Hepatocyte (in vitro differentiated cells): ENCODE measurements around the gene GOLT1A. TPM values are rescaled to one million over a fixed set of nuclear protein-coding genes. Genes with fewer than 3 reads are reported as not detected.

ENCODE experiments used
- DNase-seq: peaks from one replicate; pipeline ENCODE4 v3.0.0-alpha.2; 2016; ENCODE audit warnings: low spot score
- H2AFZ ChIP-seq: fragments of 200-600 bp; sonication (generic); 2 replicates; pipeline ENCODE4 v1.6.0; 2016; ENCODE audit warnings: antibody characterized with exemption, mild to moderate bottlenecking
- H3K27ac ChIP-seq: fragments of 200-600 bp; sonication (generic); 2 replicates; pipeline ENCODE4 v1.5.1; 2016; ENCODE audit warnings: mild to moderate bottlenecking
- H3K27me3 ChIP-seq: fragments of 200-600 bp; sonication (generic); 2 replicates; pipeline ENCODE4 v1.6.1; 2016
- H3K36me3 ChIP-seq: fragments of 200-600 bp; sonication (generic); replicated peaks from 2 replicates; pipeline ENCODE4 v1.5.1; 2016; ENCODE audit warnings: low read depth; ENCODE audit not compliant: insufficient read depth
- H3K4me1 ChIP-seq: fragments of 200-600 bp; sonication (generic); 2 replicates; pipeline ENCODE4 v1.5.1; 2016; ENCODE audit warnings: mild to moderate bottlenecking, moderate library complexity; ENCODE audit not compliant: insufficient read depth
- H3K4me2 ChIP-seq: fragments of 200-600 bp; sonication (generic); 2 replicates; pipeline ENCODE4 v1.6.0; 2016
- H3K4me3 ChIP-seq: fragments of 200-600 bp; sonication (generic); 2 replicates; pipeline ENCODE4 v1.5.1; 2016; ENCODE audit warnings: mild to moderate bottlenecking
- H3K79me2 ChIP-seq: fragments of 200-600 bp; sonication (generic); 2 replicates; pipeline ENCODE4 v1.6.0; 2017; ENCODE audit warnings: mild to moderate bottlenecking
- H3K9me2 ChIP-seq: fragments of 200-600 bp; sonication (generic); replicated peaks from 2 replicates; pipeline ENCODE4 v1.6.0; 2017; ENCODE audit warnings: mild to moderate bottlenecking; ENCODE audit not compliant: insufficient read depth
- H3K9me3 ChIP-seq: fragments of 200-600 bp; sonication (generic); 2 replicates; pipeline ENCODE4 v1.5.1; 2016; ENCODE audit warnings: low read depth, mild to moderate bottlenecking
- H4K20me1 ChIP-seq: fragments of 200-600 bp; sonication (generic); 2 replicates; pipeline ENCODE4 v1.6.0; 2016; ENCODE audit warnings: mild to moderate bottlenecking; ENCODE audit not compliant: insufficient read depth, poor library complexity, severe bottlenecking
- EZH2 ChIP-seq: fragments of 200-600 bp; sonication (generic); IDR thresholded peaks from 2 replicates; pipeline ENCODE4 v1.6.1; 2016; ENCODE audit warnings: antibody characterized with exemption, mild to moderate bottlenecking, borderline replicate concordance
- EZH2phosphoT487 ChIP-seq: fragments of 200-600 bp; sonication (generic); IDR thresholded peaks from one replicate; pipeline ENCODE4 v1.6.1; 2018; ENCODE audit warnings: antibody characterized with exemption, mild to moderate bottlenecking, low read depth, moderate library complexity; ENCODE audit not compliant: unreplicated experiment, severe bottlenecking
- WGBS: methylation state at CpG from one replicate; pipeline ENCODE4 v1.1.6; 2016; ENCODE audit warnings: low lambda C conversion rate; ENCODE audit errors: missing lambda C conversion rate; 5-methylcytosine and 5-hydroxymethylcytosine counted together
- polyA plus RNA-seq: library from polyadenylated mRNA; unstranded; fragments of >200 nt; fragmentation: Nextera tagmentation; extraction: Ambion mirVana; gene quantifications from 2 replicates; pipeline ENCODE4 v1.2.1, GENCODE V29; 2016
- total RNA-seq: library from RNA; depleted of rRNA; stranded (reverse); fragments of >200 nt; gene quantifications from 2 replicates; pipeline ENCODE4 v1.2.3, GENCODE V29; 2014
- TF ChIP-seq, protein P1 (sequence below): fragments of 200-600 bp; sonication (generic); IDR thresholded peaks from 2 replicates; pipeline ENCODE4 v1.5.1; 2016; ENCODE audit warnings: antibody characterized with exemption, mild to moderate bottlenecking; ENCODE audit not compliant: poor library complexity

The GOLT1A gene
- total and polyA plus RNA-seq, 2 experiments from 2014 or later = 13.6 to 36.0 TPM

DNA sequence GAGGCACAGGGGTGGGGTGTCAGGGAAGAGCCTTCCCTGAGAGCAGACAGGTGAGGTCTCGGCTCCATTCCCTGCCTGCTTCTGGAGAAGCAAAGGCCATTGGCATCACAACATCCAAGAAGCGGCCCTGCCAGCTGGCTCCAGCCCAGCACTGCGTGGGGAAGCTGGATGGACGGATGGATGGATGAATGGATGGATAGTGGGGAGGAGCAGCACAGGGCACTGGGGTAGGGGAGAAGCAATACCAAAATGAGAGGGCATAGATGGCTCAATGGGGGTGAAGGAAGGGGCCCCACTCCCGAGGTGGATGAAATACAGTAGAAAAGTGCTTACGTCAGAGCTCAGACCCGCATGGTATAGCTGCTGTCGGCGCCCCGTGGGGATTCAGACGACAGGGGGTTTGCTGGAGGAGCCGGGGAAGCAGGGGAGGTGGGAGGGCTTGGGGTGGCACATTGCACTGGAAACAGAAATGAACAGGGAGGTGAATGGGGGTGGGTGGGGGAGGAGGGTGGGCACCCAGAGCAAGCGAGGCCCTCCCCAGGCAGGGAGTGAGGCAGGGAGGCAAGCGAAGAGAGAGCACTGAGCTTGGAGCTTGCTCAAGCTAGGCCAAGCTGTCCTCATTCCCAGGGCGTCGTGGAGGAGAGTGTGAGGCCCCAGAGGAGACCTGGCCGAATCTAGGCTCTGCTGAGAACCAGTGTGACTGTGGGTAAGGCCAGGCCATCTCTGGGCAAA is 9.5 kb upstream of the GOLT1A start:
- Histone ChIP-seq H2AFZ (no peak overlapping the region), H3K9me3 (no peaks in the 10 kb centered on the region), H3K27ac (no peak overlapping the region), H3K79me2 (no peaks in the 10 kb centered on the region), H3K27me3 (no peaks in the 10 kb centered on the region), H4K20me1 (no peaks in the 10 kb centered on the region), H3K4me2 (no peak overlapping the region), H3K36me3 (no peaks in the 10 kb centered on the region), H3K4me3 (no peak overlapping the region), H3K4me1 (peaks cover 14% of the 10 kb centered on the region), H3K9me2 (no peaks in the 10 kb centered on the region)
- TF ChIP-seq, protein P1, sequence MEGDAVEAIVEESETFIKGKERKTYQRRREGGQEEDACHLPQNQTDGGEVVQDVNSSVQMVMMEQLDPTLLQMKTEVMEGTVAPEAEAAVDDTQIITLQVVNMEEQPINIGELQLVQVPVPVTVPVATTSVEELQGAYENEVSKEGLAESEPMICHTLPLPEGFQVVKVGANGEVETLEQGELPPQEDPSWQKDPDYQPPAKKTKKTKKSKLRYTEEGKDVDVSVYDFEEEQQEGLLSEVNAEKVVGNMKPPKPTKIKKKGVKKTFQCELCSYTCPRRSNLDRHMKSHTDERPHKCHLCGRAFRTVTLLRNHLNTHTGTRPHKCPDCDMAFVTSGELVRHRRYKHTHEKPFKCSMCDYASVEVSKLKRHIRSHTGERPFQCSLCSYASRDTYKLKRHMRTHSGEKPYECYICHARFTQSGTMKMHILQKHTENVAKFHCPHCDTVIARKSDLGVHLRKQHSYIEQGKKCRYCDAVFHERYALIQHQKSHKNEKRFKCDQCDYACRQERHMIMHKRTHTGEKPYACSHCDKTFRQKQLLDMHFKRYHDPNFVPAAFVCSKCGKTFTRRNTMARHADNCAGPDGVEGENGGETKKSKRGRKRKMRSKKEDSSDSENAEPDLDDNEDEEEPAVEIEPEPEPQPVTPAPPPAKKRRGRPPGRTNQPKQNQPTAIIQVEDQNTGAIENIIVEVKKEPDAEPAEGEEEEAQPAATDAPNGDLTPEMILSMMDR = no peak
- TF ChIP-seq EZH2phosphoT487 = no peak
- no peak for TF ChIP-seq EZH2
- no peak for DNase-seq
- 92% methylated on average over 15 of the region's 17 CpGs for WGBS

DNA sequence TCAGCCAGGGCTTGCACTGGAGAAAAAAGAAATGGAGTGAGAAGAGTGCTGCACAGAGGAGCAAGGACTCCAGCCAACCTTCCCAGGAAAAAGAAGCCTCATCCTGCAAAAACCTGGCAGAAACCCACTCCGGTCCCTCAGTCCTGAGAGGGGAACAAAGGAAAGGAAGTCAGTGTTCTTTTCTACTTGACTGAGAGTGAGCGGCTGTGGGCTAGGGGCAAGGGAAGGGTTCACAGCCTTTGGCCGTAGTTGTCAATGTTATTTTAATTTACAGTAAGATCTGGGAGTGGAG is 8.9 kb upstream of the GOLT1A start:
- H3K4me2 ChIP-seq = no peak overlapping the region
- H3K36me3 ChIP-seq = no peaks in the 10 kb centered on the region
- H4K20me1 ChIP-seq = no peaks in the 10 kb centered on the region
- H3K4me3 ChIP-seq = no peak overlapping the region
- no peaks in the 10 kb centered on the region for H3K27me3 ChIP-seq
- H2AFZ ChIP-seq = no peak overlapping the region
- no peak overlapping the region for H3K27ac ChIP-seq
- 94% methylated on average over 3 of the region's 3 CpGs for WGBS
- H3K9me2 ChIP-seq = no peaks in the 10 kb centered on the region
- TF ChIP-seq EZH2phosphoT487 (no peak), EZH2 (no peak)
- TF ChIP-seq, protein P1 = no peak
- no peaks in the 10 kb centered on the region for H3K79me2 ChIP-seq
- DNase-seq = no peak
- peaks cover 14% of the 10 kb centered on the region for H3K4me1 ChIP-seq
- H3K9me3 ChIP-seq = no peaks in the 10 kb centered on the region

DNA sequence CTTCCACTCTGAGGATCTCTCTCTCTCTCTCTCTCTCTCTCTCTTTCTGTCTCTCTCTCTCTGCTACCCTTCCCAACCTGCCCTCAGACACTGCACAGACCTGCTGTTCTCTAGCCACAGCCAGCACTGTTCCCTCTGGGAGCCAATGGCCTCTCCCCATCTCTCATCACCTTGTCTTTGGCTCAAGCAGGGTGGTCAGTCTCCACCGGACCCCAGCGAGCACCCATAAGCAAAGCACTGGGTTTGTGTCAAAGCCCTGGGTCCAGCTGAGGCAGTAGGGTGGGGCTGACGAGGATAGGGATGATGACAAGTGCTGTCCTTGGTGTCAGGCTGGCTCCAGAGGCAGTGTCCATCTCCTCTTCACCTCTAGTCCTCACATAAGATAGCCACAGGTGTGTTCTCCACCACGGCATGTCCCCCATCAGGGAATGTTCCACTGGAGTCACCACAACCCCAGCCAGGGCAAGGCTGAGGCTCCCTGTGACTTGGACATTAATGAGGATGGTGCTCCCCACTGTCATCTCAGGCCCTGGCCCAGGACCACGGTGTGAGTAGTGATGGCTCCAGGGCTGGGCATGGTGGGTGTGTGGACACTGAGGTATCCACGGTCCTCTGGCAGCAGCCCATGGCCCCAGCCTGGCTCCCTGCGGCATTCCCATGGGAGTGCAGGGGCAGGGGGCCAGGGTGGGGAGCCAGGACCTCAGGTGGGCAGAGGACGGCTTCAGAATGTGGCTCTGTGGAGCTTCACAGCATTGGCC is 8.4 kb upstream of the GOLT1A start:
- no peak for TF ChIP-seq EZH2
- TF ChIP-seq EZH2phosphoT487 = no peak
- TF ChIP-seq, protein P1 = no peak
- H3K27ac ChIP-seq = no peak overlapping the region
- no peaks in the 10 kb centered on the region for H4K20me1 ChIP-seq
- H3K9me2 ChIP-seq = no peaks in the 10 kb centered on the region
- no peaks in the 10 kb centered on the region for H3K79me2 ChIP-seq
- WGBS = 88% methylated on average over 8 of the region's 8 CpGs
- H3K36me3 ChIP-seq = no peaks in the 10 kb centered on the region
- H3K9me3 ChIP-seq = no peaks in the 10 kb centered on the region
- no peak overlapping the region for H3K4me3 ChIP-seq
- no peaks in the 10 kb centered on the region for H3K27me3 ChIP-seq
- no peak overlapping the region for H2AFZ ChIP-seq
- no peak overlapping the region for H3K4me2 ChIP-seq
- peaks cover 14% of the 10 kb centered on the region for H3K4me1 ChIP-seq
- DNase-seq = no peak
